ENCODE results near the gene HNRNPF.
A peak's percentile ranks its signal among the peaks of the same experiment; 100 is the strongest.
"Not testable (repeated sequence)": the region's sequence is repeated elsewhere in the genome, so short reads cannot be mapped to it uniquely, and the experiment has no call there.

Gene HNRNPF

DNA sequence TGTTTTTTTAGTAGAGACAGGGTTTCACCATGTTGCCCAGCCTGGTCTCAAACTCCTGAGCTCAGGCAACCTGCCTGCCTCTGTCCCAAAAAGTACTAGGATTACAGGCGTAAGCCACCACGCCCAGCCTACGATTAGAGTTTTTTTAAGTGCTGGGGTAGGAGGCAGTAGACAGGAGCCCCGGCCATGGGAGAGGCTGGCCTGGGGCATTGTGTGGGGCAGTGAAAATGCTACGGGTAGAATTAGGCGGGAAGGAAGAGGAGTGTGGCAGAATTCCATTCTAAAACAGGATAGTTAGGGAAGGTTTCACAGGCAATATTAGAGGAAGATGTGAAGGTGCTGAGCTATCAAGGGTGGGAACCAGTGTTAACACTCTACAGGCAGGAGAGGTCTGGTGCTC lies 68.9 kb downstream of the HNRNPF start:
- Histone ChIP-seq H3K9me3 (ENCODE audit: insufficient read depth, low read depth, low read length) (no peaks in the 10 kb centered on the region), H3K4me3 (ENCODE audit: low read length) (no peak overlapping the region), H3K27me3 (ENCODE audit: insufficient read depth, low read length) (peaks cover 17% of the 10 kb centered on the region; the same call in 1 of the 2 replicates), H3K36me3 (ENCODE audit: insufficient read depth, low read depth, low read length) (no peaks in the 10 kb centered on the region), H3K9ac (ENCODE audit: low read depth, low read length) (no peak overlapping the region), H3K4me1 (ENCODE audit: insufficient read depth, low read length) (peaks cover 7% of the 10 kb centered on the region), H3K27ac (ENCODE audit: low read length) (no peak overlapping the region)

DNA sequence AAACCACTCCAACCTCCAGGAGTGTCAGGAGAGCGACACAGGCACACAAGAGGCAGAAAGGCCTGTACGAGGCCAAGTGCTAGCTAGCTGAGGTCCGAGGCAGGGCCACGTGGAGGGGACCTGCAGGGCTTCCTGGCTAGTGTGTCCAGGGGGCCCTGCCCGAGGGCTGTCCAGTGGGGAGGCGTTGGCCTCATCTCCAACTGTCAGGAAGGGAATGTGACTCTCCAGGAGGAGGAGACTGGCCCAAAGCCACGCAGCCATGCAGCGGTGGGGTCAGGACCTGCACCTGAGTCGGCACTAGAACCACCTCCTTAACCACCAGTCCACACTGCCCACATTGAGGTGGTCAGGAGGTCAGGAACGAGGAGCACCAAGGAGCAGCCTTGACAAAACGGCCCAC lies 69.8 kb downstream of the HNRNPF start:
- Histone ChIP-seq H3K27me3 (ENCODE audit: insufficient read depth, low read length) (peaks cover 17% of the 10 kb centered on the region; the same call in 1 of the 2 replicates), H3K4me1 (ENCODE audit: insufficient read depth, low read length) (peaks cover 7% of the 10 kb centered on the region), H3K4me3 (ENCODE audit: low read length) (no peak overlapping the region), H3K9ac (ENCODE audit: low read depth, low read length) (no peak overlapping the region), H3K36me3 (ENCODE audit: insufficient read depth, low read depth, low read length) (no peaks in the 10 kb centered on the region), H3K27ac (ENCODE audit: low read length) (no peak overlapping the region), H3K9me3 (ENCODE audit: insufficient read depth, low read depth, low read length) (no peaks in the 10 kb centered on the region)

DNA sequence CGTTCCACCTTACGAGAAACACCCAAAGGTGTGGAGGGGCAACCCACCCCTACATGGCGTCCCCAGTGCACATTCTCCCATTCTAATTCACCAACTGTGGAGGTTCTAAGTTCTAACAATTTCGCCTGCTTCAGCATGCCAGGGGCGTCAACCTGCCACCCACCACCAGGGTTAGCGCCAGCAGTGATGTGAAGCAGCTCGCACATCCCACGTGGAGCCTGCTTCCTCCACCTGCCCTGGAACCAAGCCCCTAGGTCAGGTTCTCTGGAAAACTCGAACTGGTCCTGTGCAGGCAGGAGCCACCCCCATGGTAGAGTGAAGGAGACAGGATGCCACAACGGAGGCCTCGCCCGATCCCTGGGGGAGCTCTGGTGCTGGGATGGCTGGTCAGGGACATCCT lies 70.9 kb downstream of the HNRNPF start:
- peaks cover 17% of the 10 kb centered on the region; the same call in 1 of the 2 replicates for H3K27me3 ChIP-seq (ENCODE audit: insufficient read depth, low read length)
- peaks cover 7% of the 10 kb centered on the region for H3K4me1 ChIP-seq (ENCODE audit: insufficient read depth, low read length)
- H3K9ac ChIP-seq (ENCODE audit: low read depth, low read length), result no peak overlapping the region; the same call in 1 of the 2 replicates
- H3K36me3 ChIP-seq (ENCODE audit: insufficient read depth, low read depth, low read length), result no peaks in the 10 kb centered on the region
- no peak overlapping the region for H3K4me3 ChIP-seq (ENCODE audit: low read length)
- no peak overlapping the region for H3K27ac ChIP-seq (ENCODE audit: low read length)
- no peaks in the 10 kb centered on the region for H3K9me3 ChIP-seq (ENCODE audit: insufficient read depth, low read depth, low read length)

DNA sequence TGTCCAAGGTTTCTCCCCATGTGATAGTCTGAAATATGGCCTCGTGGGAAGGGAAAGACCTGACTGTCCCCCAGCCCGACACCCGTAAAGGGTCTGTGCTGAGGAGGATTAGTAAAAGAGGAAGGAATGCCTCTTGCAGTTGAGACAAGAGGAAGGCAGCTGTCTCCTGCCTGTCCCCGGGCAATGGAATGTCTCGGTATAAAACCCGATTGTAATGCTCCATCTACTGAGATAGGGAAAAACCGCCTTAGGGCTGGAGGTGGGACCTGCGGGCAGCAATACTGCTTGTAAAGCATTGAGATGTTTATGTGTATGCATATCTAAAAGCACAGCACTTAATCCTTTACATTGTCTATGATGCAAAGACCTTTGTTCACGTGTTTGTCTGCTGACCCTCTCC lies 71.5 kb downstream of the HNRNPF start:
- H3K4me1 ChIP-seq (ENCODE audit: insufficient read depth, low read length); H3K27ac ChIP-seq (ENCODE audit: low read length); H3K36me3 ChIP-seq (ENCODE audit: insufficient read depth, low read depth, low read length); H3K4me3 ChIP-seq (ENCODE audit: low read length); H3K9me3 ChIP-seq (ENCODE audit: insufficient read depth, low read depth, low read length); H3K9ac ChIP-seq (ENCODE audit: low read depth, low read length): not testable (repeated sequence)
- peaks cover 17% of the 10 kb centered on the region; the same call in 1 of the 2 replicates for H3K27me3 ChIP-seq (ENCODE audit: insufficient read depth, low read length)

DNA sequence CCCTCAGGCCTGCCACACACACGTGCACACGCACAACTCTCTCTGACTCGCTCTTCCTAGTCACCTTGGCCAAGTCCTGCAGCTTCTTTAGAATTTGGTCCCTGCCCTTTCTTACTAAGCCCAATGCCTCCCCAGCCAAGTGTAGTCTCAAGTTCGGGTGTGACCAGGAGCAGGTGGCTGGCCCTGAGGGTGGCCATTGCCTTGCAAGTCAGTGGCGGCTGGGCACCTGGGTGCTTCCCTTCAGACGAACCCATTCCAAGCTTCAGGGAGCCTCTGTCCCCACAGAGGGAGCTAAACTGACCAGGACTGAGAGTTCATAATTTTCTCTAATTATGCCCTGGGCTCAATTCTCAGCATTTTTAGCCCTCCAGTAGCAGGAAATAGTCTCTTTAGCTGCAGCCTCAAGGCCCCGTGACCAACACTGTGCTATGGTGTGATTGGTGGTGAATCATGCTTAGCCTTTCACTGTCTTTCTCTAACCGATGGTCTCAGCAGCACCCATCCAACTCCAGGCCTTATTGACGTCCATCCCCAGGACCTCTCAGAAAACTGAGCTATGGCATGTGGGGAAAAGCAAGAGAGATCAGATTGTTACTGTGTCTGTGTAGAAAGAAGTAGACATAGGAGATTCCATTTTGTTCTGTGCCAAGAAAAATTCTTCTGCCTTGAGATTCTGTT lies 72.2 kb downstream of the HNRNPF start:
- Histone ChIP-seq H3K36me3 (ENCODE audit: insufficient read depth, low read depth, low read length) (no peaks in the 10 kb centered on the region), H3K4me1 (ENCODE audit: insufficient read depth, low read length) (peaks cover 7% of the 10 kb centered on the region), H3K27me3 (ENCODE audit: insufficient read depth, low read length) (peaks cover 17% of the 10 kb centered on the region; the same call in 1 of the 2 replicates), H3K9me3 (ENCODE audit: insufficient read depth, low read depth, low read length) (no peaks in the 10 kb centered on the region), H3K9ac (ENCODE audit: low read depth, low read length) (peak overlapping the region; percentile 60), H3K4me3 (ENCODE audit: low read length) (0 out of 2 replicates have a peak overlapping the region, but pooled peaks have one; percentile 21), H3K27ac (ENCODE audit: low read length) (no peak overlapping the region)

DNA sequence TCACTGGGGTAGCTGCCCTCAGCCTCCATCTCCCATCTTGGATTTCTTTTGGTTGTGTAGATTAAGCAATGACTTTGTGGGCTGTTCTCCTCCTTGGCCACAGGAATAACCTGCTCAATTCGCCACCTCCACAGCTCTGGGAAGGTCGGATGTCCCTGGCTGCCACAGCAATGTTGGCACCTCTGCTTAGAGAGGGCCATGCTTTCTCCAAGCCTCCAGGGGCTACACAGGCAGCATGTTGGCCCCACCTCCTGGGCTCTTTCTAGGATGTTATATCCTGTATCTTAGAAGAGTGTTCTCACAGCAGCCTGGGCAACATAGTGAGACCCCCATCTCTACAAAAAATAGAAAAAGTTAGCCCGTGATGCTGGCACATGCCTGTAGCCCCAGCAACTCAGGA lies 72.9 kb downstream of the HNRNPF start:
- Histone ChIP-seq H3K9ac (ENCODE audit: low read depth, low read length) (no peak overlapping the region; the same call in 1 of the 2 replicates), H3K36me3 (ENCODE audit: insufficient read depth, low read depth, low read length) (no peaks in the 10 kb centered on the region), H3K9me3 (ENCODE audit: insufficient read depth, low read depth, low read length) (no peaks in the 10 kb centered on the region), H3K4me3 (ENCODE audit: low read length) (no peak overlapping the region), H3K4me1 (ENCODE audit: insufficient read depth, low read length) (peaks cover 7% of the 10 kb centered on the region), H3K27me3 (ENCODE audit: insufficient read depth, low read length) (peaks cover 17% of the 10 kb centered on the region; the same call in 1 of the 2 replicates), H3K27ac (ENCODE audit: low read length) (no peak overlapping the region)

Data from iPS-20b (cell line).